H54 (cell line): ENCODE measurements around the gene DDX25.

Experiments used
- DNase-seq: peaks from one replicate; pipeline ENCODE4 v3.0.0; 2011; ENCODE audit warnings: low spot score, mixed read lengths; ENCODE audit not compliant: insufficient read length
- FAIRE-seq: peaks from 3 replicates; lab custom pipeline; 2011; peaks lifted over from hg19 to GRCh38; lab: Jason Lieb, UNC
- POLR2A ChIP-seq: IDR thresholded peaks from 2 replicates; pipeline ENCODE4 v1.6.1; 2011; ENCODE audit warnings: low read depth, mild to moderate bottlenecking, low read length

DDX25 gene

DNA sequence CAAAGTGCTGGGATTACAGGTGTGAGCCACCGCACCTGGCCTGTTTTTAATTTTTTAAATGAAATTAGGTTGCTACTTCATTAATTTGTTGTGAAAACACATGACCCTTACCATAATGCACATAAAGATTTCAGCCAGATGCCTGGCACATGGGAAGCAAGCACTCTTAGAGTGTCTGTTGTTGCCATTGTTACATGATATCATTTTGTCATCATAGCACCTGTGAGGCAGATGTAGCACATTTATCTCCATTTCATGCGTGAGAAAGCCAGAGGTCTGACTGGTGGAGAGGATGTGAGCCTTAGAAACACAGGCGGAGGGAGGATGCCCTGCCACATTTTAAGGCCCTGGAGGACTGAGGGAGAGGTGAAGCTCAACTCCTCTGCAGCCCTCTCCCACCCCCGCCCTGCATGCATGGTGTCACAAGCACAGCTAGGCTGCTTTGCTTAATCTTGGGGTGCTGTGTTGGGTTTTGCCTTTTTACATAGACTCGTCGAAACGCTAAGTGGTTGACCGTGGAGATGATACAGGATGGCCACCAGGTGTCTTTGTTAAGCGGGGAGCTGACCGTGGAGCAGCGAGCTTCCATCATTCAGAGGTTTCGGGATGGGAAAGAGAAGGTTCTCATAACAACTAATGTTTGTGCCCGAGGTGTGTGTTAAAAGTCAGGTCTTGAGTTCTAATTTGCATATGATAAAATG lies 14.0 kb downstream of the DDX25 start:
- FAIRE-seq = no peak
- no peak for TF ChIP-seq POLR2A
- no peak for DNase-seq

DNA sequence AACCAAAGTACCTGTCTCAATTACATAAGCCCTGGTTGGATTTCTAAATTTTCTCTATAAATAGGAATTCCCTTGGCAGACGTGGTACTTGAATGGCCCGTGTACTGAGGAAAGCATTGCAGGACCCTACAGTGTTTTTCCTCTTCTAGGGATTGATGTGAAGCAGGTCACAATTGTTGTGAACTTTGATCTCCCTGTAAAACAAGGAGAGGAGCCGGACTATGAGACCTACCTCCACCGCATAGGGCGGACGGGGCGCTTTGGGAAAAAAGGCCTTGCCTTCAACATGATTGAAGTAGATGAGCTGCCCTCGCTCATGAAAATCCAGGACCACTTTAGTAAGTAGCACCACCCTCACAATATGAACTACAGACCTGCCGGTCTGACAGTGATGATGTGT lies 16.7 kb downstream of the DDX25 start:
- DNase-seq (no peak), FAIRE-seq (no peak)
- no peak for TF ChIP-seq POLR2A

DNA sequence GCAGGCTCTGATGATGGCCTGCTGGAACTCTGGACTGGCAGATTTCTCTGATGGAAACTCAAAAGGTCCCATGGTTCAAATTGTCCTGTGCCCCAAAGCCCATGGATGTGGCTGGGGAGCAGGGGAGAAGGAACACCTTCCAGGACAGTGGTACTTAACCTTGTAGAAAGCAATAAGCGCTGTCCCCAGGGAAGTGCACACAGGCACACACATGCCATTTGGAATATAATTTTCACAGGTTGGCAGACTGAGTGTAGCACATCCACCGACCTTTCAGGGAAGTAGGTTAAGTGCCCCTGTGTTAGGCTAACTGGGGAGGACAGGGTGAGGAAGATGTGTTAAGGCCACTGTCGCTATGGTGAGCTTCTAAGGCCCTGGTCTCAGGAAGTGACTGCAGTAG lies 17.8 kb downstream of the DDX25 start:
- no peak for FAIRE-seq
- DNase-seq = no peak
- no peak for TF ChIP-seq POLR2A

DNA sequence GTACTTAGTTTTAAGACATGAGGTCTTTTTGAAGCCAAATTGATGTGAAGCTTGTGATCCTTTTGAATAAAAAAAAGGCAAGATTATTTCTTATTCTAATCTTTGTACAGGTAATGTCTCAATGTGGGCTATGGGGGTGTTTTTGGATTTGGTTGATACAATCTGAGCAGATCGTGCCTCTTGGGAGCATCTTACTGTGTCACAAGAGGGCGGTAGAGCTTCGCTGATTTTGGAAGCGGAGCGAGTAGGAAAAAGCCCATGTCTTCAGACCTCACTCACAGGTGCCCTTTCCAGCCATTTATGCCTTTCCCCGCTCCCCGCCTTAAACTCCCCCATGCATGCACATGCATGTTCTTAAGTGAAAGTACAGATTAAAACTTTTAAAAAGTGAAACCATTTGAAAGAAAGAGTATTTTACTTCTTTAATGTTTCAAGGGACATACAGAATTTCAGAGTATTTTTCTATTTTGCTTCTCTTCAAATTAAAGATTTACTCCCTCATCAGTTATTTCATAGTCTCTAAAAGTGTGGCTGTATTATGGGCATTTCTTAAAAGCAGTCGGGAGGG lies 18.8 kb downstream of the DDX25 start:
- no peak for FAIRE-seq
- peak; percentile 30 for DNase-seq
- TF ChIP-seq POLR2A = no peak

DNA sequence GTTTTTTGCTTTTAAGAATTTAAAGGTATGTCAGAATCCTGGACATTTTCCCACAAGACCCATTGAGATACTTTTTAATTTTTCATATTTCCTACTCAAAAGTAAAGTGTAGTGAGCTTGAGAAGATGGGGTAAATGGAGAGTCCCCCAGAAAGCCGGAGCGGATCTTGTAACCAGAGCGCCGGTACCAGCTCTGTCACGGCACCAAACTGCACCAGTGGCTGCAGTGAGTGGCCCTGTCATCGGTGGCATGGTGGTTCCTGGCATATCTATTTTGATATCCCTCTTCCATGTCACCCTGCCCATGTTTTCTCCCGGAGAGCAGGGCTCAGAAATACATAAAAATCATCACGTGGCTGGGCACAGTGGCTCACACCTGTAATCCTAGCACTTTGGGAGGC lies 19.3 kb downstream of the DDX25 start:
- DNase-seq (no peak), FAIRE-seq (no peak)
- no peak for TF ChIP-seq POLR2A

DNA sequence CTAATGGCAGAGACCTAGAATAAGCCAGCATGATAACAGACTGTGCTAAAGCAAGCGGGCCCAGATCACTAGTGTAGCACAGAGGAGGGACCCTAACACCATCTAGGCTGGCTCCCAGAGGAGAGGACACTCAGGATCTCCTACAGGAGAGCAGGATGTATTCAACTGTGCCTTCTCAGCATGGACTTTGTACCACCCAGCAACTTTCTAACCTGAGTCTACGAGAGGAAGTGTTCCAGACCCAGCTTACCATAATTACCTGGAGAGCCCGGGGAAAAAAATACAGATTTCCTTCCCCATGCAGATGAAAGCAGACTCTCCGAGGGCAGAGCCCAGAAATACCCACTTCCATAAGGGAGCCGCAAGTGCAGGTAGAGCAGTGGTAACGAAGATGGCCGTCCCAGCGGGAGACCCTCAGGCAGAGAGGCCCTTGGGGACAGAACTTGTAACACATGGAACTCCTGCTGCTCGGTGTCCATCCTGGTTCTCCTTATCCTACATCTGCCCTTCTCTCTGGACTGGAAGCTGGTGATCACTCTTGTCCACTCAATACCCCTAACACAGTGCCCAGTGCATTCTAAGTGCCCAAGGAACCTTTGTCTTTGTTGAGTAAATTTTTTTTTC lies 20.2 kb downstream of the DDX25 start:
- DNase-seq = no peak
- TF ChIP-seq POLR2A = no peak
- FAIRE-seq = no peak

DNA sequence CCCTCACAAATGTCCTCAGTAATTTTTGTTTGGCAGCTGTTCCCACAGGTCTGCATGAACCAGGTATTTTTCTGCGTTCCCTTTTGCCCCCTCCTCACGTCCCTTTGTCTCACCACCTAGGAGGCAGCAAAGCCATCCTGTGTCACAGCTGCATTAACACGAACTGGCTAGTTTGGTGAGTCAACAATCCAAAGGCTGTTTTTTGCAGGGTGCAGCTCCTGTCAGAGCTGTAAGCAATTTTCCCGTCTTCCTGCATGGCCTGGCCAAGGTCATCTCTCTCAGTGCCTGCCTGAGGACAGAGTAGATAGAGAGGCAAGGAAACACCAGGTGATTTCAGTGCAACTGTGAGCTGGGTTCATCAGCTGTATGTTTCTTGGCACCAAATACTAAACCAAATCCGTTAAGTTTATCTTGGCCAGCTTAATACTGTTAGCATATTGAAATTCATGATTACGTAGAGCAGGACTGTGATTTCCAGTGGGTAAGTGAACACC lies 21.0 kb downstream of the DDX25 start:
- FAIRE-seq (no peak), DNase-seq (no peak)
- no peak for TF ChIP-seq POLR2A

DNA sequence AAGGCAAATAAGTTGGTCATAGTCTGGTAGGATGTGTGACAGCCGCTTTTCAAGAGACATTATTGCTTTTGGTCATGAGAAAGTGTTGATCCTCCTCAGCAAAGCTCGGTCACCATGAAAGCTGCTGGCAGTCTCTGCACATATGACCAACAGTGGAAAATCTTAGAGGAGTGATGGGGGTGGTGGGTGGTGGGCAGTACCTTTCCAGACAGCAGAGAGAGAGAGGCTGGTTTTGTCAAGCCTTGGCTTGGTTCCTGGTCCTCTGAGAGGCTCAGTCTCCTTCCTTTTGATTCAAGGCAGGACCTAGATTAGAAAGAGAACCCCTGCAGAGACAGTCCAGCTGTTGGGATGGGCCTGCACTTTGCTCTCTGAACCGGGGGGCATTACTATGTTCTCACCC lies 21.5 kb downstream of the DDX25 start:
- TF ChIP-seq POLR2A = no peak
- DNase-seq (no peak), FAIRE-seq (no peak)

DNA sequence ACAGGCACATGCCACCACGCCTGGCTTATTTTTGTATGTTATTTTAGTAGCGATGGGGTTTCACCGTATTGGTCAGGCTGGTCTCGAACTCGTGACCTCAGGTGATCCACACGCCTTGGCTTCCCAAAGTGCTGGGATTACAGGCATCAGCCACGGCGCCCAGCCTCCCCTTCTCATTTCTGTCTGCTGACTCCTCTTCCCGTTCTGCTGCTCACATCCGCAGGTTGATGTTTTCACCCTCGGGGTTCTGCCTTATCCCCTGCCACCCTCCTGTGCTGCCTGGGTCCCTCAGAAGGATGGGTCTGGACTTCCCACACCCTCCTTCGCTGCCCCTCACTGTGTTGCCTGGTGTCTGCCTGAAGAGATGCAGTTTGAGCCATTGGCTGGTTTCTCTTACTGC lies 22.4 kb downstream of the DDX25 start:
- TF ChIP-seq POLR2A = no peak
- FAIRE-seq (no peak), DNase-seq (no peak)

DNA sequence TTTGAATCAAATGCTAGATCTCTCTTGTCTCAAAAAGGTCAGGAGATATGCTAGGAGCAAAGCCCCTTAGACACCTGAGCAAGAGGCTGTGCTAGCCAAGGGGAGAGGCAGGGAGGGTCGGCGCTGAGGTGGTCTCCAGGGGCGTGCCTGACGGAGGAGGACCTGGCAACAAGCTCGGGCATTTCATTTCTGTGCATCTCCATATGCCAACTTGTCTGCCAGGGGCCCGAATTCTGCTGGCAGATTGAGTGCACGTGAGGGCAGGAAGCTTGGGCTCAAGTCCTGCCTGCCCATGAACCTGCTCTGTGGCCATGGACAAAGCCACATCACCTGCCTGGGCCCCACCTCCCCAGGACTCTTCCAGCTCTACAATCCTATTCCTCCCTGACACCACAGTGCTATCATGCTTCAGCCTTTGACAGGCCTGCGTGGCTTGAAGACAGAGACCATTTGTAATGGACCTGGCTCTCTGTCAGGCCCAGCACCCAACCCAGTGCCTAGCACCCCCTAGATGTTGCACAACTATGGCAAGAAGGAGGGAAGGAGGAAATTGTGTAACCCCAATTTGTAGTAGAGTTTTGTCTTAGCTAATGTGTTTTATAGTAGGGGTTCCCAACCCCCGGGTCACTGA lies 25.3 kb downstream of the DDX25 start:
- no peak for DNase-seq
- FAIRE-seq = no peak
- TF ChIP-seq POLR2A = no peak

DNA sequence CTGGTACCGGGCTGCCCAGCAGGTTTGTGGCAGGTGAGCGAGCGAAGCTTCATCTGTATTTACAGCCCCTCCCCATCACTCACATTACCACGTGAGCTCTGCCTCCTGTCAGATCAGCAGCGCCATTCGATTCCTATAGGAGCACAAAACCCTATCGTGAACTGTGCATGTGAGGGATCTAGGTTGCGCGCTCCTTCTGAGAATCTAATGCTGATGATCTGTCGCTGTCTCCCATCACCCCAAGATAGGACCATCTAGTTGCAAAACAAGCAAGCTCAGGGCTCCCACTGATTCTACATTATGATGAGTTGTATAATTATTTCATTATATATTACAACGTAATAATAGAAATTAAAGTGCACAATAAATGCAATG lies 25.8 kb downstream of the DDX25 start:
- FAIRE-seq (no peak), DNase-seq (no peak)
- TF ChIP-seq POLR2A = no peak

DNA sequence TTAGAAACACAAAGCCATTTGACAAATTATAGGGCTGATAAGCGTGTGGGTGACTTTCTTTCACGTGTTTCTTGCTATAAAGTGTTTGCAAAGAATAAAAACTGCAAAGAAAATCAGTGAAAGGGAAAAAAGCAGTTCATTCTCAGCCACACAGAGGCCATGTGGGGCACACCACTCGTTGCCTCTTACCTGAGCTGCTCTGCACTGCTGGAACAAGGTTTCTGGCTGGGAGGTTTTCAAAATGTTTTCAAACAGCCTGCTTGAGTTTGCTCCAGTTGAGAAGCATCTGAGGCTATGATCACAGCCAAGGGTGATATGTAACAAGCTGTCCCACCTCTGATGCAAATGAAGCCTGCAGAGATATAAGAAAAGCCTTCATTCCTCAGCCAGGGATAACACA lies 26.8 kb downstream of the DDX25 start:
- FAIRE-seq = no peak
- DNase-seq = no peak
- TF ChIP-seq POLR2A = no peak

DNA sequence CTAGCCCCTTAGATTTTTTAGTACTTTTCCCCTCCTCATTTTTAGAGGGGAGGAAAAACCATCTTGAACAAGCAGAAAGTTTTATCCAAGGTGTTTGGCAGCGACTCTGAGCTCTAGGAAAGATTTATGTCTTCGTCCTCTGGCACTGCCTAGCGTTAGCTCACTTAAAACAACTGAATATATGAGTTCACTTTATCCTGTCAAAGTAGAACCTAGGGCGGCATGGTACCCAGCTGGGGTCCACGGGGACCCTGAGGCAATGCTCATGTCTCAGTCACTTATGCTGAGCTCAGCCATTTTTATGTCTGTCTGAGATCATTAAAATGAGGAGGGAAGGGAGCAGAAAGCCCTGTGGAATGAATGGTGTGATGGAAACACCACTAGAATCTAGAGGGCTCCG lies 27.4 kb downstream of the DDX25 start:
- TF ChIP-seq POLR2A = no peak
- FAIRE-seq (no peak), DNase-seq (no peak)

DNA sequence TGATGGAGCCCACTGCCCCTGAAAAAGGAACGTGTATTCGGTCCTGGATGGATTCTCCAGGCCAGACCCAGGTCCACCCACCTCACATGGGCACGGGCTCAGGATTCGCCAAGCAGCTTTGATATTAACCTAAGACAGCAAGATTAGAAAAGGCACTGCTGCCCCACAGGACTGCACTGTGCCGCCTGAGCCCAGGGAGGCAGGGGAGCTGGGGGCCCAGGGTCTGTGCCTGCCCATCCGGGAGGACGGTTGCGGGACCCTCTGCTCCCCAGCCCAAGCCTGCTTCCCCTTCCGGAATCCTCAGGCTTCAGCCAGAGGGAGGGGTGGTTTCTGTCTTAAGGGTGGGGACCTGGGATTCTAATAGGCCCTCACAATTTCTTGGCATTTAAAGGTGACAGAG lies 28.0 kb downstream of the DDX25 start:
- FAIRE-seq (no peak), DNase-seq (no peak)
- TF ChIP-seq POLR2A = no peak
